DOHH2 (cell line): Measurements from ENCODE around the gene SPINDOC.

Experiments used
- CTCF ChIP-seq: fragments of 200-600 bp; sonication (generic); IDR thresholded peaks from one replicate; pipeline ENCODE4 v1.5.1; 2014; ENCODE audit warnings: antibody characterized with exemption, mild to moderate bottlenecking, low read depth, low read length; ENCODE audit not compliant: poor library complexity, severe bottlenecking
- EZH2phosphoT487 ChIP-seq: fragments of 200-600 bp; sonication (generic); IDR thresholded peaks from 2 replicates; pipeline ENCODE4 v1.6.1; 2017; ENCODE audit warnings: borderline replicate concordance, mild to moderate bottlenecking, antibody characterized with exemption, low read length, moderate library complexity, mixed read lengths

GRCh38 chr11:63855975-63856374 is 42.7 kb downstream of the SPINDOC start:
- TF ChIP-seq CTCF (no peak), EZH2phosphoT487 (no peak)
